Loucy (cell line): ENCODE results near the gene EFCAB8.

ENCODE experiments used
- CTCF ChIP-seq: fragments of 200-600 bp; sonication (generic); conservative IDR thresholded peaks from 2 replicates; pipeline ENCODE4 v1.5.1; 2014; ENCODE audit warnings: mild to moderate bottlenecking, antibody characterized with exemption, low read length
- EZH2phosphoT487 ChIP-seq: fragments of 200-600 bp; IDR thresholded peaks from 2 replicates; pipeline ENCODE4 v1.6.1; 2018; ENCODE audit warnings: antibody characterized with exemption, mild to moderate bottlenecking, moderate library complexity, borderline replicate concordance

GRCh38 chr20:32965581-32966373, 107.1 kb downstream of the EFCAB8 start:
- TF ChIP-seq CTCF = no peak
- no peak for TF ChIP-seq EZH2phosphoT487
